OCI-LY7 (cell line): ENCODE measurements around the gene MYO1F. TPM values are rescaled to one million over a fixed set of nuclear protein-coding genes. Genes with fewer than 3 reads are reported as not detected.

Source experiments
- BruUV-seq: library from RNA; stranded (reverse); fragments of 400-500 nt; replicated peaks from 2 replicates; lab custom pipeline; 2021; lab: Mats Ljungman, UMichigan
- CTCF ChIA-PET: fragments of 300-600 bp; sonication (Branson Sonifier 250); formaldehyde crosslinking; loops from one replicate; lab custom pipeline; 2022; ENCODE audit warnings: antibody characterized with exemption; ENCODE audit not compliant: unreplicated experiment; lab: Charles Lee
- POLR2A ChIA-PET: fragments of 300-600 bp; sonication (Branson Sonifier 250); formaldehyde crosslinking; loops from one replicate; lab custom pipeline; 2022; ENCODE audit warnings: antibody characterized with exemption; lab: Charles Lee
- DNase-seq: peaks from one replicate; pipeline ENCODE4 v3.0.0-alpha.2; 2015; ENCODE audit warnings: low spot score
- H2AFZ ChIP-seq: fragments of 200-600 bp; sonication (generic), shearing (Covaris generic); 2 replicates; pipeline ENCODE4 v1.6.1; 2014; ENCODE audit warnings: mild to moderate bottlenecking, antibody characterized with exemption, low read length, moderate library complexity
- H3K27ac ChIP-seq: fragments of 200-600 bp; sonication (generic); 2 replicates; pipeline ENCODE4 v1.5.1; 2014; ENCODE audit warnings: mixed run types, low read depth, mild to moderate bottlenecking, moderate library complexity, low read length, inconsistent platforms; ENCODE audit not compliant: poor library complexity, severe bottlenecking
- H3K36me3 ChIP-seq: fragments of 200-600 bp; sonication (generic); 2 replicates; pipeline ENCODE4 v1.6.1; 2014; ENCODE audit warnings: mild to moderate bottlenecking, antibody characterized with exemption, low read length, moderate library complexity, mixed read lengths; ENCODE audit not compliant: insufficient read depth
- H3K4me1 ChIP-seq: fragments of 200-600 bp; sonication (generic); 2 replicates; pipeline ENCODE4 v1.5.1; 2014; ENCODE audit warnings: mild to moderate bottlenecking, low read length; ENCODE audit not compliant: insufficient read depth, poor library complexity, severe bottlenecking
- H3K4me2 ChIP-seq: fragments of 200-600 bp; sonication (generic); 2 replicates; pipeline ENCODE4 v1.6.1; 2014; ENCODE audit warnings: mild to moderate bottlenecking, low read length
- H3K4me3 ChIP-seq: fragments of 200-600 bp; sonication (generic); 2 replicates; pipeline ENCODE4 v1.5.1; 2014; ENCODE audit warnings: mild to moderate bottlenecking, low read depth, low read length; ENCODE audit not compliant: poor library complexity, severe bottlenecking
- H3K79me2 ChIP-seq: fragments of 200-600 bp; sonication (generic); 2 replicates; pipeline ENCODE4 v1.6.1; 2016; ENCODE audit warnings: low read depth, mild to moderate bottlenecking, low read length, moderate library complexity, mixed read lengths; ENCODE audit not compliant: insufficient read depth
- H3K9me2 ChIP-seq: fragments of 200-600 bp; sonication (generic); 2 replicates; pipeline ENCODE4 v1.6.1; 2016; ENCODE audit warnings: mild to moderate bottlenecking, low read length, mixed read lengths; ENCODE audit not compliant: insufficient read depth
- H3K9me3 ChIP-seq: fragments of 200-600 bp; sonication (generic); 2 replicates; pipeline ENCODE4 v1.6.1; 2014; ENCODE audit warnings: mild to moderate bottlenecking, mixed run types, low read length, mixed read lengths
- H4K20me1 ChIP-seq: fragments of 200-600 bp; sonication (generic); 2 replicates; pipeline ENCODE4 v1.6.1; 2014; ENCODE audit warnings: mild to moderate bottlenecking, antibody characterized with exemption, low read length, moderate library complexity, mixed read lengths; ENCODE audit not compliant: insufficient read depth
- EZH2phosphoT487 ChIP-seq: fragments of 200-600 bp; sonication (generic); IDR thresholded peaks from 2 replicates; pipeline ENCODE4 v1.6.1; 2018; ENCODE audit warnings: low read depth, borderline replicate concordance, mild to moderate bottlenecking, mixed run types, antibody characterized with exemption, low read length, moderate library complexity, mixed read lengths
- intact Hi-C: fragments of 100-400 bp; cut with micrococcal nuclease; formaldehyde crosslinking; loops from one replicate; pipeline ENCODE4 v1.10.0; 2022; ENCODE audit not compliant: unreplicated experiment
- total RNA-seq, 2 experiments: library from RNA; depleted of rRNA in 1 of 2; stranded (reverse); fragments of >200 nt in 1 of 2; shearing (Covaris generic) in 1 of 2; gene quantifications; 2 replicates each; pipeline ENCODE4 v1.2.3, GENCODE V29; 2014 to 2022
- TF ChIP-seq, protein P1 (sequence below): fragments of 200-600 bp; sonication (generic); conservative IDR thresholded peaks from 2 replicates; pipeline ENCODE4 v1.5.1; 2014; ENCODE audit warnings: mild to moderate bottlenecking, antibody characterized with exemption, low read length, moderate library complexity, mixed read lengths

MYO1F gene
- total RNA-seq, 2 experiments from 2014 or later = 8.8 to 18.4 TPM

DNA sequence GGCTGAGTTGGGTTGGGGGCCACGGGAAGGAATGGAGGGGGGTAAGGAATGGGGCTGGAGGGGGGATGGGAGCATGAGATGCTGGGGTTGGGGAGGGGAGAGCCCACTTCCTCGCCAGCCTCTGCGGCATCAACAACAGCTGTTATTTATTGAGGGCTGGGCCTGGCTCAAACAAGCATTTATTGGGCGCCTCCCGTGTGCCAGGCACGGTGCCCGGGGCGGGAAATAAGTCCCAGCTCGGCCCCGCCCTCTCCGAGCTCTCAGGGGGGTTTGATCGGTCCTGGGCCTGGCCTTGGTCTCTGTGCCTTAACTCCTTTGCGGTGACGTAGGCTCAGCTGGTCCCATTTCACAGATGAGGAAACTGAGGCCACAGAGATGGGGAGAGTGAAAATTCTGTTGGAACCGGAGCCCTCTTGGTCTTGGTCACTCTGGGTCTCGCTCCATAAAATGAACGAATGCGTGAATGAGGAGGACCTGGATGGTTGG, 34.2 kb upstream of the MYO1F start:
- Histone ChIP-seq H3K9me2 (no peaks in the 10 kb centered on the region), H3K4me3 (no peak overlapping the region), H4K20me1 (no peaks in the 10 kb centered on the region), H3K4me1 (no peaks in the 10 kb centered on the region), H3K36me3 (no peaks in the 10 kb centered on the region), H3K27ac (no peak overlapping the region), H3K79me2 (no peaks in the 10 kb centered on the region), H3K4me2 (no peak overlapping the region), H3K9me3 (no peaks in the 10 kb centered on the region), H2AFZ (no peak overlapping the region)
- intact Hi-C loops = no loop called here
- DNase-seq = no peak
- no TSS peak for BruUV-seq
- POLR2A ChIA-PET = no interaction called here
- no peak for TF ChIP-seq EZH2phosphoT487
- TF ChIP-seq, protein P1, sequence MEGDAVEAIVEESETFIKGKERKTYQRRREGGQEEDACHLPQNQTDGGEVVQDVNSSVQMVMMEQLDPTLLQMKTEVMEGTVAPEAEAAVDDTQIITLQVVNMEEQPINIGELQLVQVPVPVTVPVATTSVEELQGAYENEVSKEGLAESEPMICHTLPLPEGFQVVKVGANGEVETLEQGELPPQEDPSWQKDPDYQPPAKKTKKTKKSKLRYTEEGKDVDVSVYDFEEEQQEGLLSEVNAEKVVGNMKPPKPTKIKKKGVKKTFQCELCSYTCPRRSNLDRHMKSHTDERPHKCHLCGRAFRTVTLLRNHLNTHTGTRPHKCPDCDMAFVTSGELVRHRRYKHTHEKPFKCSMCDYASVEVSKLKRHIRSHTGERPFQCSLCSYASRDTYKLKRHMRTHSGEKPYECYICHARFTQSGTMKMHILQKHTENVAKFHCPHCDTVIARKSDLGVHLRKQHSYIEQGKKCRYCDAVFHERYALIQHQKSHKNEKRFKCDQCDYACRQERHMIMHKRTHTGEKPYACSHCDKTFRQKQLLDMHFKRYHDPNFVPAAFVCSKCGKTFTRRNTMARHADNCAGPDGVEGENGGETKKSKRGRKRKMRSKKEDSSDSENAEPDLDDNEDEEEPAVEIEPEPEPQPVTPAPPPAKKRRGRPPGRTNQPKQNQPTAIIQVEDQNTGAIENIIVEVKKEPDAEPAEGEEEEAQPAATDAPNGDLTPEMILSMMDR = no peak
- CTCF ChIA-PET = no interaction called here

DNA sequence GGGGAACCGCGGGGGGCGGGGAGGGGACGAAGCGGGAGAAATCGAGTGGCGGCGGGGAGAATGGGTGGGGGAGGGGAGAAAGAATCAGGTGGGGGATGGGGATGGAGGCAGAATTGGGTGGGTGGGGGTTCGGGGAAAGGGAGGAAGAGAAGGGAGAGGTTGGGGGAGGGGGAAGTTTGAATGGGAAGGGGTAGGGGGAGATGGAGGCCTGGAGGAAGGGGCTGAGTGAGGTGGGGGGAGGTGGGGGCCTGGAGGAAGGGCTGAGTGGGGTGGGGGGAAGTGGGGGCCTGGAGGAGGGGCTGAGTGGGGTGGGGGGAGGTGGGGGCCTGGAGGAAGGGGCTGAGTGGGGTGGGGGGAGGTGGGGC, 33.7 kb upstream of the MYO1F start:
- no peak overlapping the region for H3K4me3 ChIP-seq
- no peak overlapping the region for H3K27ac ChIP-seq
- no peak overlapping the region for H3K4me2 ChIP-seq

More for the DNA sequence above, 33.7 kb upstream of the MYO1F start:
- ChIA-PET CTCF (no interaction called here), POLR2A (no interaction called here)
- H2AFZ ChIP-seq = no peak overlapping the region
- no peaks in the 10 kb centered on the region for H3K79me2 ChIP-seq
- no peaks in the 10 kb centered on the region for H3K4me1 ChIP-seq
- TF ChIP-seq, protein P1 = no peak
- TF ChIP-seq EZH2phosphoT487 = no peak
- no peaks in the 10 kb centered on the region for H3K9me2 ChIP-seq
- no peak for DNase-seq
- no TSS peak for BruUV-seq
- intact Hi-C loops = no loop called here
- no peaks in the 10 kb centered on the region for H3K9me3 ChIP-seq
- H3K36me3 ChIP-seq = no peaks in the 10 kb centered on the region
- H4K20me1 ChIP-seq = no peaks in the 10 kb centered on the region
